PFSK-1 (cell line): ENCODE data around the gene KIAA2012.

Experiments
- FOXP2 ChIP-seq: optimal IDR thresholded peaks from 2 replicates; pipeline ENCODE3; 2011; ENCODE audit warnings: borderline replicate concordance, control low read depth, inconsistent platforms; ENCODE audit not compliant: insufficient read depth; ENCODE audit errors: extremely low read length, extremely low read depth
- SIN3A ChIP-seq: IDR thresholded peaks from 2 replicates; pipeline ENCODE4 v1.6.1; 2012; ENCODE audit warnings: mild to moderate bottlenecking, low read length, moderate library complexity, borderline replicate concordance; ENCODE audit not compliant: insufficient read depth
- TAF1 ChIP-seq: IDR thresholded peaks from 2 replicates; pipeline ENCODE4 v1.6.1; 2012; ENCODE audit warnings: low read length, control low read depth, borderline replicate concordance; ENCODE audit not compliant: insufficient read depth
- TF ChIP-seq, protein P1 (sequence below), 2 experiments: IDR thresholded peaks; 2 replicates each; pipeline versions ENCODE4 v1.6.1 to v1.8.0; 2011 to 2012; ENCODE audit warnings: low read depth in 2 of 2, low read length in 2 of 2, control low read depth in 1 of 2, inconsistent platforms in 1 of 2, mild to moderate bottlenecking in 1 of 2, moderate library complexity in 1 of 2; ENCODE audit not compliant: insufficient read depth in 1 of 2

DNA sequence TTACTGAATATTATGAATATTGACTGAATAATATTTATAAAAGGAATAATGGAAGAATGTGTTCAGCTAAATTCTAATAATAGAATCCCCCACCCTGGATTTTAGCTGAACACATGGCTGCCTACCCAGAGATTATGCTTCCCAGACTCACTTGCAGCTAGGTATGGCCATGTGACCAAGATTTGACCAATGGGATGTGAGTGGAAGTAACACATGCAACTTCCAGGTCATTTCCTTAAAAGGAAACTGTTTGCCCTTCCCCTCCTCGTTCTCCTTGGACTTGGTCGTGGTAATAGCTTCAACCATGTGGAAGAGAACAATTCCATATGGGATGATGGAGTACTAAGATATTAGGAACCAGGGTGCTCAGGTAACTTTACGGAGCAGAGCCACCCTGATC is 47.8 kb downstream of the KIAA2012 start:
- TF ChIP-seq, protein P1, sequence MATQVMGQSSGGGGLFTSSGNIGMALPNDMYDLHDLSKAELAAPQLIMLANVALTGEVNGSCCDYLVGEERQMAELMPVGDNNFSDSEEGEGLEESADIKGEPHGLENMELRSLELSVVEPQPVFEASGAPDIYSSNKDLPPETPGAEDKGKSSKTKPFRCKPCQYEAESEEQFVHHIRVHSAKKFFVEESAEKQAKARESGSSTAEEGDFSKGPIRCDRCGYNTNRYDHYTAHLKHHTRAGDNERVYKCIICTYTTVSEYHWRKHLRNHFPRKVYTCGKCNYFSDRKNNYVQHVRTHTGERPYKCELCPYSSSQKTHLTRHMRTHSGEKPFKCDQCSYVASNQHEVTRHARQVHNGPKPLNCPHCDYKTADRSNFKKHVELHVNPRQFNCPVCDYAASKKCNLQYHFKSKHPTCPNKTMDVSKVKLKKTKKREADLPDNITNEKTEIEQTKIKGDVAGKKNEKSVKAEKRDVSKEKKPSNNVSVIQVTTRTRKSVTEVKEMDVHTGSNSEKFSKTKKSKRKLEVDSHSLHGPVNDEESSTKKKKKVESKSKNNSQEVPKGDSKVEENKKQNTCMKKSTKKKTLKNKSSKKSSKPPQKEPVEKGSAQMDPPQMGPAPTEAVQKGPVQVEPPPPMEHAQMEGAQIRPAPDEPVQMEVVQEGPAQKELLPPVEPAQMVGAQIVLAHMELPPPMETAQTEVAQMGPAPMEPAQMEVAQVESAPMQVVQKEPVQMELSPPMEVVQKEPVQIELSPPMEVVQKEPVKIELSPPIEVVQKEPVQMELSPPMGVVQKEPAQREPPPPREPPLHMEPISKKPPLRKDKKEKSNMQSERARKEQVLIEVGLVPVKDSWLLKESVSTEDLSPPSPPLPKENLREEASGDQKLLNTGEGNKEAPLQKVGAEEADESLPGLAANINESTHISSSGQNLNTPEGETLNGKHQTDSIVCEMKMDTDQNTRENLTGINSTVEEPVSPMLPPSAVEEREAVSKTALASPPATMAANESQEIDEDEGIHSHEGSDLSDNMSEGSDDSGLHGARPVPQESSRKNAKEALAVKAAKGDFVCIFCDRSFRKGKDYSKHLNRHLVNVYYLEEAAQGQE (IDR thresholded peaks at IDR 0.05; ENCODE audit: insufficient read depth in 1 of 2, low read depth in 2 of 2, low read length in 2 of 2), result no peak
- TF ChIP-seq TAF1, result no peak
- TF ChIP-seq SIN3A, result no peak
- no peak for TF ChIP-seq FOXP2
